Upper lobe of left lung (tissue), 6 donors: ENCODE measurements around the gene ZNF10. TPM values are rescaled to one million over a fixed set of nuclear protein-coding genes. Genes with fewer than 3 reads are reported as not detected.

ENCODE experiments used
- ATAC-seq, 2 donors: fragments of 200-7000 bp; cut with Tn5 transposase; one replicate each; pipeline ENCODE4 v1.9.1; 2022; ENCODE audit warnings: mild to moderate bottlenecking in 2 of 2, moderate library complexity in 2 of 2; ENCODE audit not compliant: low FRiP score in 2 of 2
- DNase-seq, 2 donors: peaks; one replicate each; pipeline ENCODE4 v3.0.0-alpha.2; 2019 to 2020
- H3K27ac ChIP-seq, 4 donors: fragments of 200-600 bp; sonication (generic); one replicate each; pipeline ENCODE4 v1.5.1; 2016 to 2019
- H3K27me3 ChIP-seq, 4 donors: fragments of 200-600 bp; sonication (generic); one replicate each; pipeline ENCODE4 v1.5.1; 2017 to 2019
- H3K36me3 ChIP-seq, 4 donors: fragments of 200-600 bp; sonication (generic); one replicate each; pipeline ENCODE4 v1.5.1; 2016 to 2019
- H3K4me1 ChIP-seq, 4 donors: fragments of 200-600 bp; sonication (generic); one replicate each; pipeline ENCODE4 v1.5.1; 2018 to 2019
- H3K4me3 ChIP-seq, 4 donors: fragments of 200-600 bp; sonication (generic); one replicate each; pipeline ENCODE4 v1.5.1; 2017 to 2019; ENCODE audit warnings: mild to moderate bottlenecking in 2 of 4, moderate library complexity in 1 of 4
- H3K9me3 ChIP-seq, 4 donors: fragments of 200-600 bp; sonication (generic); one replicate each; pipeline ENCODE4 v1.5.1; 2018 to 2019
- EP300 ChIP-seq, 4 donors: sonication (generic); formaldehyde crosslinking; IDR thresholded peaks; one replicate each; pipeline ENCODE4 v1.5.1; 2017; ENCODE audit warnings: antibody characterized with exemption in 4 of 4, control low read depth in 2 of 4
- POLR2A ChIP-seq, 4 donors: fragments of 450-650 bp; IDR thresholded peaks; one replicate each; pipeline ENCODE4 v1.5.1; 2016 to 2017; ENCODE audit warnings: antibody characterized with exemption in 4 of 4, mild to moderate bottlenecking in 2 of 4
- POLR2AphosphoS5 ChIP-seq, 2 donors: sonication (generic); formaldehyde crosslinking; IDR thresholded peaks; one replicate each; pipeline ENCODE4 v1.5.1; 2017; ENCODE audit warnings: antibody characterized with exemption in 2 of 2
- WGBS, 2 donors: methylation state at CpG; one replicate each; pipeline ENCODE4 v1.1.5; 2017 to 2018; 5-methylcytosine and 5-hydroxymethylcytosine counted together
- total RNA-seq, 6 donors: library from RNA; depleted of rRNA in 4 of 6; stranded (reverse); fragments of >200 nt in 4 of 6; gene quantifications; one replicate each; pipeline versions ENCODE4 v1.1.0 to v1.2.1, GENCODE V29; 2016 to 2021
- TF ChIP-seq, protein P1 (sequence below), 6 experiments: fragments of 450-650 bp in 4 of 6; fragments of 200-600 bp in 2 of 6; sonication (generic) in 2 of 6; IDR thresholded peaks; one replicate each; pipeline ENCODE4 v1.5.1; 2016 to 2019; ENCODE audit warnings: antibody characterized with exemption in 6 of 6
- donor health status: DM: no; HTN: no; CAD: no; lungs with moderate emphysema.
- donor health status: DM: no; HTN: yes; CAD: no; lungs with severe emphysema.

ZNF10 gene
- total RNA-seq, 6 donors from 2014 or later, result 1.1 to 16.8 (median 7.7) TPM

DNA sequence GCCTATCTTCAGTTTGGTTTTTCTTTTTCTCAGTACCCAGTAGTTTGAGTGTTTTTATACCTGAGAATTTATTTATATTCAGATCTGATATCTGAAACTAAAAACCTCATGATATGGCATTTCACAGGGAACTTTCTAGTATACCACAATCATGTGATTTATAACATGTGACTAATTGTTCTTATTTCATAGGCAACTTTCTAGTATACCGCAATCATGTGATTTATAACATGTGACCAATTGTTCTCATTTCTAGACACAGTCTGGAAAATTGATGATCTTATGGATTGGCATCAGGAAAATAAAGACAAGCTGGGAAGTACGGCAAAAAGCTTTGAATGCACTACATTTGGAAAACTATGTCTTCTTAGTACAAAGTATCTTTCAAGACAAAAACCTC, 71.5 kb downstream of the ZNF10 start:
- peaks cover 12 to 45% (median 34%) of the 10 kb centered on the region in 4 donors for H3K36me3 ChIP-seq
- H3K9me3 ChIP-seq, result peaks cover 72 to 83% (median 77%) of the 10 kb centered on the region in 4 donors
- H3K27ac ChIP-seq, result no peak overlapping the region
- no peaks in the 10 kb centered on the region for H3K27me3 ChIP-seq
- no peaks in the 10 kb centered on the region for H3K4me1 ChIP-seq
- 42 to 99% methylated on average over 2 of the region's 2 CpGs for WGBS, 2 donors
- DNase-seq, result no peak
- TF ChIP-seq POLR2AphosphoS5 (IDR thresholded peaks at IDR 0.05) (no peak), EP300 (IDR thresholded peaks at IDR 0.05) (no peak), POLR2A (IDR thresholded peaks at IDR 0.05) (no peak)
- TF ChIP-seq, protein P1, sequence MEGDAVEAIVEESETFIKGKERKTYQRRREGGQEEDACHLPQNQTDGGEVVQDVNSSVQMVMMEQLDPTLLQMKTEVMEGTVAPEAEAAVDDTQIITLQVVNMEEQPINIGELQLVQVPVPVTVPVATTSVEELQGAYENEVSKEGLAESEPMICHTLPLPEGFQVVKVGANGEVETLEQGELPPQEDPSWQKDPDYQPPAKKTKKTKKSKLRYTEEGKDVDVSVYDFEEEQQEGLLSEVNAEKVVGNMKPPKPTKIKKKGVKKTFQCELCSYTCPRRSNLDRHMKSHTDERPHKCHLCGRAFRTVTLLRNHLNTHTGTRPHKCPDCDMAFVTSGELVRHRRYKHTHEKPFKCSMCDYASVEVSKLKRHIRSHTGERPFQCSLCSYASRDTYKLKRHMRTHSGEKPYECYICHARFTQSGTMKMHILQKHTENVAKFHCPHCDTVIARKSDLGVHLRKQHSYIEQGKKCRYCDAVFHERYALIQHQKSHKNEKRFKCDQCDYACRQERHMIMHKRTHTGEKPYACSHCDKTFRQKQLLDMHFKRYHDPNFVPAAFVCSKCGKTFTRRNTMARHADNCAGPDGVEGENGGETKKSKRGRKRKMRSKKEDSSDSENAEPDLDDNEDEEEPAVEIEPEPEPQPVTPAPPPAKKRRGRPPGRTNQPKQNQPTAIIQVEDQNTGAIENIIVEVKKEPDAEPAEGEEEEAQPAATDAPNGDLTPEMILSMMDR (IDR thresholded peaks at IDR 0.05), result no peak
- ATAC-seq, result no peak
- no peak overlapping the region for H3K4me3 ChIP-seq

DNA sequence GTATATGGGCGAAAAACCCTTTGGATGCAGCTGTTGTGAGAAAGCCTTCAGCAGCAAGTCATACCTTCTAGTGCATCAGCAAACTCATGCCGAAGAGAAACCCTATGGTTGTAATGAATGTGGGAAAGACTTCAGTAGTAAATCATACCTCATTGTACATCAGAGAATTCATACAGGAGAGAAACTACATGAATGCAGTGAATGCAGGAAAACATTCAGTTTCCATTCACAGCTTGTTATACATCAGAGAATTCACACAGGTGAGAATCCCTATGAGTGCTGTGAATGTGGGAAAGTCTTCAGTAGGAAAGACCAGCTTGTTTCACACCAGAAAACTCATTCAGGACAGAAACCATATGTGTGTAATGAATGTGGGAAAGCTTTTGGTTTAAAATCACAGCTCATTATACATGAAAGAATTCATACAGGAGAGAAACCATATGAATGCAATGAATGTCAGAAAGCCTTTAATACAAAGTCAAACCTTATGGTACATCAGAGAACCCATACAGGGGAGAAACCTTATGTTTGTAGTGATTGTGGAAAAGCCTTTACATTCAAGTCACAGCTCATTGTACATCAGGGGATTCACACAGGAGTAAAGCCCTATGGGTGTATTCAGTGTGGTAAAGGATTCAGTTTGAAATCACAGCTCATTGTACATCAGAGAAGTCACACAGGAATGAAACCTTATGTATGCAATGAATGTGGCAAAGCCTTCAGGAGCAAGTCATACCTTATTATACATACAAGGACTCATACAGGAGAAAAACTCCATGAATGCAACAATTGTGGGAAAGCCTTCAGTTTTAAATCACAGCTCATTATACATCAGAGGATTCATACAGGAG, 72.3 kb downstream of the ZNF10 start:
- Histone ChIP-seq H3K4me3 (no peak overlapping the region), H3K36me3 (peaks cover 12 to 45% (median 34%) of the 10 kb centered on the region in 4 donors)

DNA sequence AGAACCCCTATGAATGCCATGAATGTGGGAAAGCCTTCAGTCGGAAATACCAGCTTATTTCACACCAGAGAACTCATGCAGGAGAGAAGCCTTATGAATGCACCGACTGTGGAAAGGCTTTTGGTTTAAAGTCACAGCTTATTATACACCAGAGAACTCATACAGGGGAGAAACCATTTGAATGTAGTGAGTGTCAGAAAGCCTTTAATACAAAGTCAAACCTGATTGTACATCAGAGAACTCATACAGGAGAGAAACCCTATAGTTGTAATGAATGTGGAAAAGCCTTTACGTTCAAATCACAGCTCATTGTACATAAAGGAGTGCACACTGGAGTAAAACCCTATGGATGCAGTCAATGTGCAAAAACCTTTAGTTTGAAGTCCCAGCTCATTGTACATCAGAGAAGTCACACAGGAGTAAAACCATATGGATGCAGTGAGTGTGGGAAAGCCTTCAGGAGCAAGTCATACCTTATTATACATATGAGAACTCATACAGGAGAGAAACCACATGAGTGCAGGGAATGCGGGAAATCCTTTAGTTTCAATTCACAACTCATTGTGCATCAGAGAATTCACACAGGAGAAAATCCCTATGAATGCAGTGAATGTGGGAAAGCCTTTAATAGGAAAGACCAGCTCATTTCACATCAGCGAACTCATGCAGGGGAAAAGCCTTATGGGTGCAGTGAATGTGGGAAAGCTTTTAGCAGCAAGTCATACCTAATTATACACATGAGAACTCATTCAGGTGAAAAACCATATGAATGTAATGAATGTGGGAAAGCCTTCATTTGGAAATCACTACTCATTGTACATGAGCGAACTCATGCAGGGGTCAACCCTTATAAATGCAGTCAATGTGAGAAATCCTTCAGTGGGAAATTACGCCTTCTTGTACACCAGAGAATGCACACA, 73.2 kb downstream of the ZNF10 start:
- peaks cover 12 to 45% (median 34%) of the 10 kb centered on the region in 4 donors for H3K36me3 ChIP-seq

More for the DNA sequence above, 72.3 kb downstream of the ZNF10 start:
- TF ChIP-seq POLR2AphosphoS5 (IDR thresholded peaks at IDR 0.05), result no peak
- no peak for TF ChIP-seq POLR2A (IDR thresholded peaks at IDR 0.05)
- TF ChIP-seq, protein P1 (IDR thresholded peaks at IDR 0.05), result no peak
- TF ChIP-seq EP300 (IDR thresholded peaks at IDR 0.05), result no peak
- no peak for DNase-seq
- Histone ChIP-seq H3K27me3 (no peaks in the 10 kb centered on the region), H3K9me3 (peaks cover 80 to 89% (median 84%) of the 10 kb centered on the region in 4 donors), H3K27ac (no peak overlapping the region), H3K4me1 (no peaks in the 10 kb centered on the region)
- no peak for ATAC-seq
- 97 to 98% methylated on average over 2 of the region's 2 CpGs for WGBS, 2 donors

DNA sequence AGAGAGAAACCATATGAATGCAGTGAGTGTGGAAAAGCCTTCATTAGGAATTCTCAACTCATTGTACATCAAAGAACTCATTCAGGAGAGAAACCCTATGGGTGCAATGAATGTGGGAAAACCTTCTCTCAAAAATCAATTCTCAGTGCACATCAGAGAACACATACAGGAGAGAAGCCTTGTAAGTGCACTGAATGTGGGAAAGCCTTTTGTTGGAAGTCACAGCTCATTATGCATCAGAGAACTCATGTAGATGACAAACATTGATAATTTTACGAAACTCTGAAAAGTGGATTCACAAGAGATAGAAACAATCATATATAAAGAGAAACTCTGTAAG, 73.8 kb downstream of the ZNF10 start:
- ATAC-seq, result no peak
- 97 to 100% methylated on average over 1 of the region's 1 CpG for WGBS, 2 donors
- TF ChIP-seq, protein P1 (IDR thresholded peaks at IDR 0.05), result no peak
- TF ChIP-seq POLR2AphosphoS5 (IDR thresholded peaks at IDR 0.05) (no peak), EP300 (IDR thresholded peaks at IDR 0.05) (no peak)
- Histone ChIP-seq H3K27me3 (no peaks in the 10 kb centered on the region), H3K4me1 (no peaks in the 10 kb centered on the region), H3K27ac (no peak overlapping the region), H3K9me3 (peaks cover 95 to 99% (median 98%) of the 10 kb centered on the region in 4 donors), H3K36me3 (peaks cover 12 to 45% (median 34%) of the 10 kb centered on the region in 4 donors), H3K4me3 (no peak overlapping the region)
- DNase-seq, result no peak

More for the DNA sequence above, 73.2 kb downstream of the ZNF10 start:
- WGBS, 2 donors, result 95% methylated on average over 7 of the region's 7 CpGs
- TF ChIP-seq, protein P1 (IDR thresholded peaks at IDR 0.05), result no peak
- no peak for TF ChIP-seq POLR2AphosphoS5 (IDR thresholded peaks at IDR 0.05)
- TF ChIP-seq POLR2A (IDR thresholded peaks at IDR 0.05), result no peak
- no peak for TF ChIP-seq EP300 (IDR thresholded peaks at IDR 0.05)
- H3K4me3 ChIP-seq, result no peak overlapping the region
- H3K27ac ChIP-seq, result no peak overlapping the region
- DNase-seq (no peak), ATAC-seq (no peak)
- H3K4me1 ChIP-seq, result no peaks in the 10 kb centered on the region
- no peaks in the 10 kb centered on the region for H3K27me3 ChIP-seq
- peaks cover 89 to 96% (median 91%) of the 10 kb centered on the region in 4 donors for H3K9me3 ChIP-seq
